GM23248 (cell line): Measurements from ENCODE around the gene CHST14. TPM values are rescaled to one million over a fixed set of nuclear protein-coding genes. Genes with fewer than 3 reads are reported as not detected.

ENCODE experiments used
- DNase-seq: peaks from one replicate; pipeline ENCODE4 v3.0.0-alpha.2; 2015
- H2AFZ ChIP-seq: fragments of 200-600 bp; sonication (generic); 2 replicates; pipeline ENCODE4 v1.6.1; 2016; ENCODE audit warnings: antibody characterized with exemption
- H3F3A ChIP-seq: fragments of 200-600 bp; sonication (generic); 2 replicates; pipeline ENCODE4 v1.6.1; 2016; ENCODE audit warnings: mild to moderate bottlenecking, antibody characterized with exemption, mixed run types; ENCODE audit not compliant: insufficient read depth
- H3K27ac ChIP-seq: fragments of 200-600 bp; sonication (generic); 2 replicates; pipeline ENCODE4 v1.5.1; 2016; ENCODE audit warnings: mild to moderate bottlenecking
- H3K27me3 ChIP-seq: fragments of 200-600 bp; sonication (generic); replicated peaks from 2 replicates; pipeline ENCODE4 v1.6.1; 2016; ENCODE audit warnings: mild to moderate bottlenecking; ENCODE audit not compliant: insufficient read depth
- H3K36me3 ChIP-seq: fragments of 200-600 bp; sonication (generic); 2 replicates; pipeline ENCODE4 v1.6.1; 2016; ENCODE audit warnings: low read depth, mild to moderate bottlenecking
- H3K4me1 ChIP-seq: fragments of 200-600 bp; sonication (generic); 2 replicates; pipeline ENCODE4 v1.6.1; 2016; ENCODE audit warnings: mild to moderate bottlenecking; ENCODE audit not compliant: insufficient read depth
- H3K4me2 ChIP-seq: fragments of 200-600 bp; sonication (generic); one replicate; pipeline ENCODE4 v1.6.1; 2016; ENCODE audit warnings: mild to moderate bottlenecking; ENCODE audit not compliant: unreplicated experiment
- H3K4me3 ChIP-seq: fragments of 200-600 bp; sonication (generic); 2 replicates; pipeline ENCODE4 v1.5.1; 2016; ENCODE audit warnings: mild to moderate bottlenecking
- H3K79me2 ChIP-seq: fragments of 200-600 bp; sonication (generic); 2 replicates; pipeline ENCODE4 v1.6.1; 2016; ENCODE audit warnings: mild to moderate bottlenecking; ENCODE audit not compliant: insufficient read depth
- H3K9ac ChIP-seq: fragments of 200-600 bp; sonication (generic); 2 replicates; pipeline ENCODE4 v1.6.1; 2016; ENCODE audit warnings: mild to moderate bottlenecking
- H3K9me2 ChIP-seq: fragments of 200-600 bp; sonication (generic); 2 replicates; pipeline ENCODE4 v1.6.1; 2016; ENCODE audit warnings: mixed run types, mild to moderate bottlenecking, moderate library complexity; ENCODE audit not compliant: insufficient read depth
- H3K9me3 ChIP-seq: fragments of 200-600 bp; sonication (generic); one replicate; pipeline ENCODE4 v1.6.1; 2017; ENCODE audit warnings: low read depth
- H4K20me1 ChIP-seq: fragments of 200-600 bp; sonication (generic); 2 replicates; pipeline ENCODE4 v1.6.0; 2016; ENCODE audit not compliant: insufficient read depth
- EZH2 ChIP-seq: fragments of 200-600 bp; sonication (generic); IDR thresholded peaks from 2 replicates; pipeline ENCODE4 v1.6.1; 2018; ENCODE audit warnings: antibody characterized with exemption, mild to moderate bottlenecking; ENCODE audit not compliant: insufficient read depth, poor library complexity, severe bottlenecking
- EZH2phosphoT487 ChIP-seq: fragments of 200-600 bp; sonication (generic); IDR thresholded peaks from 2 replicates; pipeline ENCODE4 v1.6.1; 2018; ENCODE audit warnings: antibody characterized with exemption, moderate library complexity, mild to moderate bottlenecking, low read depth; ENCODE audit not compliant: insufficient read depth
- WGBS, 2 experiments: methylation state at CpG; one replicate each; pipeline ENCODE4 v1.1.6; 2015 to 2017; ENCODE audit warnings: low lambda C conversion rate in 2 of 2, low coverage in 1 of 2; ENCODE audit errors: missing lambda C conversion rate in 2 of 2; 5-methylcytosine and 5-hydroxymethylcytosine counted together
- in situ Hi-C: fragments of 300-500 bp; cut with MboI; formaldehyde crosslinking; loops from 2 replicates; pipeline ENCODE4 v1.15.0; 2020
- polyA plus RNA-seq: library from polyadenylated mRNA; unstranded; fragments of >200 nt; fragmentation: Nextera tagmentation; extraction: Ambion mirVana; gene quantifications from 2 replicates; pipeline ENCODE4 v1.2.1, GENCODE V29; 2016
- total RNA-seq: library from RNA; depleted of rRNA; stranded (reverse); fragments of >200 nt; shearing (Covaris generic); gene quantifications from 2 replicates; pipeline ENCODE4 v1.2.3, GENCODE V29; 2014

The CHST14 gene
- total and polyA plus RNA-seq, 2 experiments from 2014 or later = 18.7 to 26.6 TPM

DNA sequence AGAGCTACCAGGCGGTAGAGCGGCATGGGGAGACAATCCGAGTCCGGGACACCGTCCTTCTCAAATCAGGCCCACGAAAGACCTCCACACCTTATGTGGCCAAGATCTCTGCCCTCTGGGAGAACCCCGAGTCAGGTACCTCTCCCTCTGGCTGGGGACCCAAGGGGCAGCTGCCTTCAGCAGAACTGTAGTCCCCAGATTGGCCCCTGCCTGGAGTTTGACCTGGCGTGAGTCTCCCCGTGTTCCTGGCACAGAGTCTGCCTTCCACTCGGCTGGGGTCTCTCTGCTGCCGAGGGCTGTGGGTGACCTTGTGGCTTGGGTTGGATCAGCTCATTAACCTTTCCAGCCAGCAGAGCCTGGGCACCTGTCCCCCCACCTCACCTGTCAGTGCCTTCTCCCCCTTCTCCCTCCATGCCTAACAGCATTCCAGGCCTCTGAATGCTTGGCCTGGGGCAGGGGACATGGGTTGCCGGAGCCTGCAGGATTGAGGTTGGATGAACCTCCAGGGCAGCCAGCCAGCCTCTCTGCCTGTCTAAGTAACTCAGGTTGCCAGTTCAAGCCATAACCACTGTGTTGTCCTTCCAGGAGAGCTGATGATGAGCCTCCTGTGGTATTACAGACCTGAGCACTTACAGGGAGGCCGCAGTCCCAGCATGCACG, 6.8 kb upstream of the CHST14 start:
- no peak overlapping the region for H3K27ac ChIP-seq
- TF ChIP-seq EZH2phosphoT487 = no peak
- H2AFZ ChIP-seq = no peak overlapping the region
- H3K9ac ChIP-seq = no peak overlapping the region
- 85% methylated on average over 14 of the region's 14 CpGs for WGBS, 2 experiments
- H3K36me3 ChIP-seq = no peaks in the 10 kb centered on the region
- no peaks in the 10 kb centered on the region for H3K27me3 ChIP-seq
- H4K20me1 ChIP-seq = no peaks in the 10 kb centered on the region; the same call in 1 of the 2 replicates
- H3K9me2 ChIP-seq = no peaks in the 10 kb centered on the region
- peaks cover 8% of the 10 kb centered on the region; the same call in 1 of the 2 replicates for H3F3A ChIP-seq
- in situ Hi-C loops = no loop called here
- no peak overlapping the region for H3K4me2 ChIP-seq
- no peaks in the 10 kb centered on the region for H3K9me3 ChIP-seq
- H3K4me3 ChIP-seq = no peak overlapping the region
- DNase-seq = no peak
- peaks cover 15% of the 10 kb centered on the region; the same call in 1 of the 2 replicates for H3K79me2 ChIP-seq
- H3K4me1 ChIP-seq = no peaks in the 10 kb centered on the region

DNA sequence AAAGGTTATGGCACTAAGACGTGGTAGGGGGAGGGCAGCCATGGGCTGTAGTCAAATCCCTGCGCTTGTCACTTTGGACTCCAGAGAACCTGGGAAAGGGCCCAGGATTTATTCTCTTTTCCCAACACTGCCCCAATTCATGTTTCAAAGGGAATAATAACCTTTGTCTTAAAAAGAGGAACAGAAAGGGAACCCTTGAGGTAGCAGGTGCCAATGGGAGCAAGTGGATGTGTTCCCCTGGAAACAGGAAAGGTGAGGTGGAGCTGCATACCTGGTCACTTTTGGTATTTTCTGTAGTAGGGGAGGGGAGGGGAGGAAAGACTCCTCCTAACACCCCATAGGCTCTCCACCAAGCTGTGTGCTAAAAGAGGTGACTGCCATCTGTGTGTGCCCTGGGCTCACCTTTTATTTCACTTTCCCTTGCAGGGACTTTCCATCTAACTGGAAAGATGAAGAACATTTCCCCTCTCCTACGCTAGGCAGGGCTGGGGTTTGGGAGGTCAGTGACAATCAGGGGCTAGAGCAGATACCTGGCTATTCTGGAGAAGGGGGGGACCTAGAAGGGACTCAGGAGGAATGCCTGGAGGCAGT, 6.1 kb upstream of the CHST14 start:
- H3K4me2 ChIP-seq = no peak overlapping the region
- peaks cover 11% of the 10 kb centered on the region; the same call in 1 of the 2 replicates for H3K79me2 ChIP-seq
- H3K9me2 ChIP-seq = no peaks in the 10 kb centered on the region
- peaks cover 15% of the 10 kb centered on the region; the same call in 1 of the 2 replicates for H3F3A ChIP-seq
- H3K27me3 ChIP-seq = no peaks in the 10 kb centered on the region
- no peaks in the 10 kb centered on the region for H3K9me3 ChIP-seq
- H3K4me1 ChIP-seq = no peaks in the 10 kb centered on the region
- 90 to 98% methylated on average over 3 of the region's 3 CpGs for WGBS, 2 experiments
- H2AFZ ChIP-seq = no peak overlapping the region
- TF ChIP-seq EZH2 = no peak
- TF ChIP-seq EZH2phosphoT487 = no peak
- no peak overlapping the region for H3K27ac ChIP-seq
- H3K9ac ChIP-seq = no peak overlapping the region
- DNase-seq = no peak
- H4K20me1 ChIP-seq = no peaks in the 10 kb centered on the region; the same call in 1 of the 2 replicates
- no peak overlapping the region for H3K4me3 ChIP-seq
- in situ Hi-C loops = no loop called here
- no peaks in the 10 kb centered on the region for H3K36me3 ChIP-seq

DNA sequence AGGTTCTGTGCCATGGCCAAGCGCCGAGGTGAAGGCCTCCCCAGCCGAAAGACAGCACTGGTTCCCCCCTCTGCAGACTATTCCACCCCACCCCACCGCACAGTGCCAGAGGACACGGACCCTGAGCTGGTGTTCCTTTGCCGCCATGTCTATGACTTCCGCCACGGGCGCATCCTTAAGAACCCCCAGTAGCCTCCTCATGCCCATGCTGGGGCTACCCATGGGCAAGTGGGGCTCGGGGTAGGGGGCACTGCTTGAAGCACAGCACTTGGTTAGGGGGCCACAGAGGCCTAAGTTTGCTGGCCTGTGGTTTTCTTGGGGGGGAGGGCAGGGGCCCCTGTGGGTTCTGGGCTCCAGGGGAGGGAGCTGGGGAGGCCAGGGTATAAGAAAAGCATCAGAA, 4.8 kb upstream of the CHST14 start:
- DNase-seq = no peak
- no peak overlapping the region for H3K9ac ChIP-seq
- no peak overlapping the region for H3K4me2 ChIP-seq
- H3K9me2 ChIP-seq = no peaks in the 10 kb centered on the region
- no peaks in the 10 kb centered on the region for H3K27me3 ChIP-seq
- WGBS, 2 experiments = 88 to 98% methylated on average over 9 to 10 of the region's 10 CpGs
- no peaks in the 10 kb centered on the region for H3K36me3 ChIP-seq
- in situ Hi-C loops = no loop called here
- no peak overlapping the region for H3K4me3 ChIP-seq
- peaks cover 20% of the 10 kb centered on the region; the same call in 1 of the 2 replicates for H3F3A ChIP-seq
- H2AFZ ChIP-seq = no peak overlapping the region
- H4K20me1 ChIP-seq = no peaks in the 10 kb centered on the region; the same call in 1 of the 2 replicates
- no peaks in the 10 kb centered on the region for H3K9me3 ChIP-seq
- H3K27ac ChIP-seq = no peak overlapping the region
- peaks cover 3% of the 10 kb centered on the region; the same call in 1 of the 2 replicates for H3K79me2 ChIP-seq
- H3K4me1 ChIP-seq = no peaks in the 10 kb centered on the region
- TF ChIP-seq EZH2phosphoT487 (no peak), EZH2 (no peak)

DNA sequence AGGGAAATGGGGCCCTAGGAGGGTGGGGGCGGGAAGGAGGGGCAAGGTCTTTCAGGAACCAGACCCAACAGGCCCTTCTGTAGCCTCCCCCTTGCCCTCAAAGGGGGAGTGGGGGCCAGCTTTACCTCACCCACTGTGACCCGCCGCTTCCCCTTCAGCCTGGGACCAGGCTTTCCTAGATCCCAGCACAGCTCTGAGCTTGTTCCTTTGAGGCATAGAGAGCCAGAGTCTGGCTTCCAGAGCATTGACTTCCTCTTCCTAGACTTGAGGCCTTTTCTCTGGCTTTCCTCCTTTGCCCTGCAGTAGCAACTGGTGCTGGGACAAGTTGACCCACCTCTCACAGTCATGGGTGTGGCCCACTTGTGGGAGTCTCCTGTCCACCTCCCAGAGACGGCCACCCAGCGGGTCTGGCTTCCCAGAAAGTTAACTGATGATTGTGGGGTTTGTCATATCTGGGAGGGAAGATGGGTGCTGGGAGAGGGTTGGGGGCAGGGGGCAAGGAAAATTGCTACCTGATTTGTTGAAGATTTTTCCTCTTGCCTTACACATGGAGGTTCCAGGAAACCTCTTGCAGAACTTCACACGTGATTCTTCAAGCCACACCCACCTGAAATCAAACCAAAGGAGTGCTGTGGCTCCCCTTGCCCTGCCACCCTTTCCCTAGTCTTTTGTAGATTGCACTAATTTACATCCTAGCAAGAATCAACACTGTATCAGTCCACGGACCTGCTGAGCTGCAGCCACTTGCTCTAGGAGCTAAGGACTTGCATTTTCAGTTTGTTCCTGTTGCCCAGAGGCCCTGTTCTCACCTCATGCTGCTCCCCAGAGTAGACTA, 4.1 kb upstream of the CHST14 start:
- no peaks in the 10 kb centered on the region for H3K9me2 ChIP-seq
- TF ChIP-seq EZH2 (no peak), EZH2phosphoT487 (no peak)
- no peak overlapping the region for H2AFZ ChIP-seq
- no peak for DNase-seq
- no peak overlapping the region for H3K9ac ChIP-seq
- no peaks in the 10 kb centered on the region for H3K27me3 ChIP-seq
- in situ Hi-C loops = no loop called here
- H3K27ac ChIP-seq = no peak overlapping the region
- no peaks in the 10 kb centered on the region for H3K9me3 ChIP-seq
- no peak overlapping the region for H3K4me3 ChIP-seq
- H3K4me1 ChIP-seq = no peaks in the 10 kb centered on the region
- H3K79me2 ChIP-seq = no peaks in the 10 kb centered on the region
- WGBS, 2 experiments = 70 to 80% methylated on average over 7 of the region's 7 CpGs
- peaks cover 20% of the 10 kb centered on the region; the same call in 1 of the 2 replicates for H3F3A ChIP-seq
- no peaks in the 10 kb centered on the region for H4K20me1 ChIP-seq
- no peak overlapping the region for H3K4me2 ChIP-seq
- H3K36me3 ChIP-seq = no peaks in the 10 kb centered on the region
